ENCODE results near the gene DNAH5. TPM values are rescaled to one million over a fixed set of nuclear protein-coding genes. Genes with fewer than 3 reads are reported as not detected.

DNAH5 gene
- total RNA-seq, 3 donors from 2014 or later (not counting 1 experiment from before 2014, with no cell fraction given) = not detected

DNA sequence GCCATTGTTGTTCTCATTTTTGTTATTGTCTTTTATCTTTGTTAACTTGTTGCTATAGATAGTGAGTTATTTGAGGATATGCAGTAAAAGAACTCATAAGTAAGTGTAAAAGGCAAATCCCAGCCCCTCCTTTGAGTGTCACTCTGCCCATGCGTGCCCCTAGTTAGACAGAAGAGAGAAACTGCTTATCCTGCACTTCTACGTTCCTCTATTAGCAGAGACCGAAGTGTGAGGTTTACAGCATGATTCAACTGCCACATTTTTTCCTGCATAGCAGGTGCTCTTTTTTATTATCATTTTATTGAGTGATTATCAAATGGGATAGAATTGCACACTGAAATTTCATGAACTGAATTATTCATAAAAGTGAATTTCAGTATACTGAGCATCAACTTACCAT, 12.0 kb upstream of the DNAH5 start:
- H3K4me3 Mint-ChIP-seq = no peak overlapping the region

DNA sequence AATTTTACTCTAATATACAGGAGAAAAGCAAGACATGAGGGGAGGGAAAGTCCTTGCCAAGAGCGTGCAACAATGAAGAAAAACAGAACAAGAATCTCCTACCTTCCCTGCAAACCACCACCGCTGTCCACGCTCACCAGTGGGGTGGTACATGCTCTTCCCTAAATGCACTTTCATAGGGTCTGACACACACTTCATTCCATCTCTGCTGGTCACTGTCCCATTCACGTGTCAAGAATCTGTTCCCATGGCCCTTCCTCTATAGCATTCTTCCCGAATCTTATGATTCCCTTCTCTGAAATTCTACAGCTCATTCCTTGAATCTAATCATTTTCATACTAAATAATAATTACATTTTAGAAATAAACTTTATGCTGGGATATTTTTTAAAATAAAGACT, 11.4 kb upstream of the DNAH5 start:
- Mint-ChIP-seq H3K36me3 (no peaks in the 10 kb centered on the region), H3K4me1 (no peaks in the 10 kb centered on the region), H3K4me3 (no peak overlapping the region), H3K27ac (no peak overlapping the region), H3K9me3 (peaks cover 0 to 2% of the 10 kb centered on the region in 2 donors), H3K27me3 (ENCODE audit: low read depth in 2 of 2) (peaks cover 4 to 9% of the 10 kb centered on the region in 2 donors)
- Histone ChIP-seq H3K4me1 (ENCODE audit: control insufficient read depth, insufficient read depth, low read length) (no peaks in the 10 kb centered on the region), H3K27me3 (ENCODE audit: control insufficient read depth, insufficient read depth, low read length) (peaks cover 2% of the 10 kb centered on the region), H3K4me3 (ENCODE audit: low read length) (no peak overlapping the region), H3K27ac (ENCODE audit: low read length) (no peak overlapping the region), H3K36me3 (ENCODE audit: control insufficient read depth, insufficient read depth, low read length) (no peaks in the 10 kb centered on the region), H3K9me3 (ENCODE audit: control insufficient read depth, insufficient read depth, low read length) (no peaks in the 10 kb centered on the region)
- no peak for DNase-seq
- TF ChIP-seq, protein P1, sequence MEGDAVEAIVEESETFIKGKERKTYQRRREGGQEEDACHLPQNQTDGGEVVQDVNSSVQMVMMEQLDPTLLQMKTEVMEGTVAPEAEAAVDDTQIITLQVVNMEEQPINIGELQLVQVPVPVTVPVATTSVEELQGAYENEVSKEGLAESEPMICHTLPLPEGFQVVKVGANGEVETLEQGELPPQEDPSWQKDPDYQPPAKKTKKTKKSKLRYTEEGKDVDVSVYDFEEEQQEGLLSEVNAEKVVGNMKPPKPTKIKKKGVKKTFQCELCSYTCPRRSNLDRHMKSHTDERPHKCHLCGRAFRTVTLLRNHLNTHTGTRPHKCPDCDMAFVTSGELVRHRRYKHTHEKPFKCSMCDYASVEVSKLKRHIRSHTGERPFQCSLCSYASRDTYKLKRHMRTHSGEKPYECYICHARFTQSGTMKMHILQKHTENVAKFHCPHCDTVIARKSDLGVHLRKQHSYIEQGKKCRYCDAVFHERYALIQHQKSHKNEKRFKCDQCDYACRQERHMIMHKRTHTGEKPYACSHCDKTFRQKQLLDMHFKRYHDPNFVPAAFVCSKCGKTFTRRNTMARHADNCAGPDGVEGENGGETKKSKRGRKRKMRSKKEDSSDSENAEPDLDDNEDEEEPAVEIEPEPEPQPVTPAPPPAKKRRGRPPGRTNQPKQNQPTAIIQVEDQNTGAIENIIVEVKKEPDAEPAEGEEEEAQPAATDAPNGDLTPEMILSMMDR (IDR thresholded peaks at IDR 0.05) = no peak
- no peak for ATAC-seq
- 86% methylated on average over 5 of the region's 5 CpGs for WGBS (ENCODE audit: insufficient coverage)
- intact Hi-C loops (cut with micrococcal nuclease) = loop anchor here (5.0 kb wide), 1 partner anchor 1664 kb away; no protein-coding TSS in a partner anchor

More for the DNA sequence above, 12.0 kb upstream of the DNAH5 start:
- 96% methylated on average over 3 of the region's 3 CpGs for WGBS (ENCODE audit: insufficient coverage)
- Histone ChIP-seq H3K27me3 (ENCODE audit: control insufficient read depth, insufficient read depth, low read length) (peaks cover 2% of the 10 kb centered on the region), H3K4me3 (ENCODE audit: low read length) (no peak overlapping the region), H3K27ac (ENCODE audit: low read length) (no peak overlapping the region), H3K9me3 (ENCODE audit: control insufficient read depth, insufficient read depth, low read length) (no peaks in the 10 kb centered on the region), H3K36me3 (ENCODE audit: control insufficient read depth, insufficient read depth, low read length) (no peaks in the 10 kb centered on the region), H3K4me1 (ENCODE audit: control insufficient read depth, insufficient read depth, low read length) (no peaks in the 10 kb centered on the region)
- no peaks in the 10 kb centered on the region for H3K36me3 Mint-ChIP-seq
- TF ChIP-seq, protein P1 (IDR thresholded peaks at IDR 0.05) = no peak
- H3K4me1 Mint-ChIP-seq = no peaks in the 10 kb centered on the region
- peaks cover 3 to 4% of the 10 kb centered on the region in 2 donors for H3K27me3 Mint-ChIP-seq (ENCODE audit: low read depth in 2 of 2)
- ATAC-seq (no peak), DNase-seq (no peak)
- H3K9me3 Mint-ChIP-seq = peaks cover 0 to 2% of the 10 kb centered on the region in 2 donors
- H3K27ac Mint-ChIP-seq = no peak overlapping the region
- intact Hi-C loops (cut with micrococcal nuclease) = loop anchor here (5.0 kb wide), 1 partner anchor 1664 kb away; no protein-coding TSS in a partner anchor

DNA sequence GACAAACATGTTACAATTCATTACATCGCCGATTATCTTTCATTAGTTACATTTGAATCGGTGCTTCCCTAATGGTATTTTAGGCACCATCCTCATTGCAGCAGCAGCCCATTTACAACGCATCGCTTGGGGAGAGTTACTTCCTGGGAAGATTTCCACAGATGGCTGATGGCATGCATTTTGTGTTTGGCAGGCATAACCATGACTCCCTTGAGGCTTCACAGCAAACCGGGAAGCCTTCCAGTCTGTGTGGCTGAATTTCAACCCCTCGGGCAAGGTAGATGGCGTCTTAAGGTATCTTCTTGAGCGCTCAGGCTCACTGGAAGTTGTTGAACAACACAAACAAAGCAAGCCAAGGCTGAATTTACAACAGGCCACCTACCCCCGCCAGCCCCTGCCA, 1.6 kb upstream of the DNAH5 start:
- no peak overlapping the region for H3K4me3 ChIP-seq (ENCODE audit: low read length)
- H3K4me1 ChIP-seq (ENCODE audit: control insufficient read depth, insufficient read depth, low read length) = no peaks in the 10 kb centered on the region
- intact Hi-C loops (cut with micrococcal nuclease) = no loop called here
- ATAC-seq (no peak), DNase-seq (no peak)
- Mint-ChIP-seq H3K36me3 (no peaks in the 10 kb centered on the region), H3K4me3 (no peak overlapping the region), H3K4me1 (peaks cover 0 to 6% of the 10 kb centered on the region in 2 donors), H3K27ac (no peak overlapping the region), H3K27me3 (ENCODE audit: low read depth in 2 of 2) (peaks cover 4 to 7% of the 10 kb centered on the region in 2 donors), H3K9me3 (no peaks in the 10 kb centered on the region)
- no peak overlapping the region for H3K27ac ChIP-seq (ENCODE audit: low read length)
- H3K9me3 ChIP-seq (ENCODE audit: control insufficient read depth, insufficient read depth, low read length) = no peaks in the 10 kb centered on the region
- TF ChIP-seq, protein P1 (IDR thresholded peaks at IDR 0.05) = no peak
- no peaks in the 10 kb centered on the region for H3K27me3 ChIP-seq (ENCODE audit: control insufficient read depth, insufficient read depth, low read length)
- 96% methylated on average over 10 of the region's 10 CpGs for WGBS (ENCODE audit: insufficient coverage)
- H3K36me3 ChIP-seq (ENCODE audit: control insufficient read depth, insufficient read depth, low read length) = no peaks in the 10 kb centered on the region

DNA sequence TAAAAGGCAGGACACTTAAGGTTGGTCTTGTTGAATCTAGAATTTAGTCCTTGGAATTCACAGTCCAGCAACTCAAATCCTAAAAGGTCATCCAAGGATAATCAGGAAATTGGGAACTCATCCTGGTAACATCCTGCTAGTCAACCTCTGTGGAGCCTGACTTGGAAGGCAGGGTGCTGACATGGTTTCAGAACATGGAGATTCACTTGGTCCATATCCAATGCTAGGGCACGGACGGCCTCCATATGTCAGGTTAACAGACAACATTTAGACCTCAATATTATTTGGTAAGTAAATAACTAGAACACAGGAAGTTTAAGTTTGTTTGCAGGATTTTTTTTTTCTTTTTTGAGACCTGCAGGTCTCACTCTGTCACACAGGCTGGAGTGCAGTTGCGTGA, 783 bp upstream of the DNAH5 start:
- no peak overlapping the region for H3K4me3 Mint-ChIP-seq
- no peaks in the 10 kb centered on the region for H3K9me3 ChIP-seq (ENCODE audit: control insufficient read depth, insufficient read depth, low read length)
- H3K27ac ChIP-seq (ENCODE audit: low read length) = no peak overlapping the region
- ATAC-seq = no peak
- no peaks in the 10 kb centered on the region for H3K36me3 ChIP-seq (ENCODE audit: control insufficient read depth, insufficient read depth, low read length)
- no peak overlapping the region for H3K4me3 ChIP-seq (ENCODE audit: low read length)
- intact Hi-C loops (cut with micrococcal nuclease) = no loop called here
- no peak for DNase-seq
- H3K27me3 Mint-ChIP-seq (ENCODE audit: low read depth in 2 of 2) = peaks cover 0 to 4% of the 10 kb centered on the region in 2 donors
- H3K9me3 Mint-ChIP-seq = no peaks in the 10 kb centered on the region
- H3K4me1 Mint-ChIP-seq = peaks cover 0 to 6% of the 10 kb centered on the region in 2 donors
- no peak overlapping the region for H3K27ac Mint-ChIP-seq
- H3K27me3 ChIP-seq (ENCODE audit: control insufficient read depth, insufficient read depth, low read length) = no peaks in the 10 kb centered on the region
- H3K4me1 ChIP-seq (ENCODE audit: control insufficient read depth, insufficient read depth, low read length) = no peaks in the 10 kb centered on the region
- no peaks in the 10 kb centered on the region for H3K36me3 Mint-ChIP-seq
- WGBS (ENCODE audit: insufficient coverage) = 81% methylated on average over 1 of the region's 3 CpGs
- TF ChIP-seq, protein P1 (IDR thresholded peaks at IDR 0.05) = no peak

Measured in natural killer cell (primary cell).